G401.6 (cell line): ENCODE results near the gene CEP192.
"Not testable (repeated sequence)": the region's sequence is repeated elsewhere in the genome, so short reads cannot be mapped to it uniquely, and the experiment has no call there.

Experiments
- FAIRE-seq: peaks from 2 replicates; lab custom pipeline; 2012; peaks lifted over from hg19 to GRCh38; lab: Jason Lieb, UNC

Gene CEP192

DNA sequence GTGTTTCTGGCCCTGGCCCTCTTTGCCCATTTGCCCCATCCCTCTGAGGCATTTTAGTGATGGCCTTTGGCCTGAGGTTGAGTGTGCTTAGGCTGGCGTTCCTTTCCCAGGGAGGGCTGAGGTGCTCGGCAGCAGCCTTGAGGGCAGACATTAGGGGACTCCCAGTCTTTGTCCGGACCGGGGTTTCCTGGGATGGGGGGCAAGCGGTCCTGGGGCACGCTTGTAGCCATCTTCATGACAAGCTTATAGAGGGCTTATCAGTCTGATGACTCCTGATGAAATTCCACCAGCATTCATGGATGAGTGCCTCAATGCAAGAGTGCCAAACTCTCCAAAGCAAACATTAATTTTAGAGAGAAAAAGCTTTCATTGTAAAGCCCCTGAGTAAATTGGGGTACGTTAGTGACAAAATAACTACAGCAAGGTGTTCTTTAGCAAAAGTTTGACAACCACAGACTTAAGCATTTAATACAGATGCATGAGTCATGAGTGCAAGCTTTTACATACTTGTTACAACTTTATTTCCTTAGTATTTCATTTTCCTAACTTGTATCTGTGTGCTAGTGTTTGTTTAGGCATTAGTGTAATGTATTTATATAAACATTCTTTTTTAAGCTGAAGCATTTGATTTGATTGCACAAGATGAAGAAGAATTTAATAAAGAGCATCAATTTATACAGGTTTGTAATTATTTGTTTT is 45.6 kb downstream of the CEP192 start:
- no peak for FAIRE-seq

DNA sequence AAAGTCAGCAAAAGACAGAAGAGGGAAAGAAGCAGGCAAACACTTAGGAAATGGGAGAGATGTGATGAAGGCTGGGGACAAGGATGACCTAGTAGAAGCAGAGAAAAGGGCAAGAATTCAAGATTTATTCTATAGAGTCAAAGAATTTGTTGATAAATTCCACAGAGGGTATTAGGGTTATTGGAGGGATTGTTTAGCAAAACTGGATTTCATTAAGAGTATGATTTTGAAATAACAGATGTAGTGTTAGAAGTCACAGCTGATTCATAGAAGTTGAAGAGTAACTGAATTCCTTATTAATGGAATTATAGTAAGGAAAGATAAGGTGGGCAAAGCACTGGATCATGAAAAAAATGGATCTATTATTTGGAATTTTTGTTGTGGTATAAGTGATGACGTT is 48.6 kb downstream of the CEP192 start:
- FAIRE-seq, result no peak

DNA sequence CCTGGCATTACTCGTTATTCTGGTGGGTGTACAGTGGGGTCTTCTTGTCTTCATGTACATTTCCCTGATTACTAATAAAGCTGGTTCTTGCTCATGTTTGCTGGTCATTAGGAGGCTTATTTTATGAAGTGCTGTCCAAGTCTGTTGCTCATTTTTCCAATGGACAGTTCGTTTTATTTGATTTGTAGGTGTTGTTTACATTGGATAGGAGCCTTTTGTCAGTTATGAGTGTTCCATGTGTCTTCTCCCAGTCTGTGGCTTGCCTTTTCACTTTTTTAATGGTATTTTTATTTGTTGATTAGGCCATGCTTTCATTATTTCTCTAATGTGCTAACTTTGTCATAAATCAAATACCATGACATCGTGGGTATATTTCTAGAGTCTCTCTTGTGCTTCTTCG is 51.9 kb downstream of the CEP192 start:
- FAIRE-seq, result no peak

DNA sequence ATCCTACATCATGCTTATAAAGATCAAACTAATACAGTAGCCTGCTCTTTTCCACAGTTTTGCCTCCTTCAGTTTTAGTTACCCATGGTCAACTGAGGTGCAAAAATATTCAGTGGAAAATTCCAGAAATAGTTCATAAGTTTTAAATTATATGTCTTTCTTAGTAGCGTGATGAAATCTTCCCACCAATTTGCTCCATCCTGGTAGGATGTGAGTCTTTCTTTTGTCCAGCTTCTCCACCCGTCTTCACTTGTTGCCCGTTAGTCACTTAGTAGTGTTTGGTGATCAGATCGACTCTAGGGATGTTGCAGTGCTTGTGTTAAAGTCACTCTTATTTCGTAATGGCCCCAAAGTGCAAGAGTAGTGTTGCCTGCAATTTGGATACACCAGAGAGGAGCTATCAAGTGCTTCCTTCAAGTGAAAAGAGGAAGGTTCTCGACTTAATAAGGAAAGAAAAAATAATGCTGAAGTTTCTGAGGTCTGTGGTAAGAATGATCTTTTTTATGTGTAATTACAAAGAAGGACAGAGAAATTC is 57.0 kb downstream of the CEP192 start:
- no peak for FAIRE-seq

DNA sequence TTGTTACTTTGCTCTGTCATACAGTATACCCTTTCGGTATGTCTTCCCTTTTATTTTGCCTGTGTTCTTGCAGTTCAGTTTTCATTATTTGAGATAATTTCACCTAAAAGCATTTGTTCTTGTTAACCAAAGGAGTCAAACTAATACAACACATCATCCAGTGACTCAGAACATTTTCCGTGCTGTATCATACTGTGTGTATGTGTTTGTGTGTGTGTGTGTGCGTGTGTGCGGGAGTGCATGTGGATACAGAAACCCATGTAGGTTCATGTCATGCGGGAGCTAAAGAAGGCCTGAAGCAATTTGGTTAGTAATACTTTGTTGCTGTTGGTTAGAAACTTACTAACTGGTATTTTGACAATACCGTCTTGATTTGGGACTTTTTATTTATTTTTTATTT is 60.0 kb downstream of the CEP192 start:
- FAIRE-seq, result no peak

DNA sequence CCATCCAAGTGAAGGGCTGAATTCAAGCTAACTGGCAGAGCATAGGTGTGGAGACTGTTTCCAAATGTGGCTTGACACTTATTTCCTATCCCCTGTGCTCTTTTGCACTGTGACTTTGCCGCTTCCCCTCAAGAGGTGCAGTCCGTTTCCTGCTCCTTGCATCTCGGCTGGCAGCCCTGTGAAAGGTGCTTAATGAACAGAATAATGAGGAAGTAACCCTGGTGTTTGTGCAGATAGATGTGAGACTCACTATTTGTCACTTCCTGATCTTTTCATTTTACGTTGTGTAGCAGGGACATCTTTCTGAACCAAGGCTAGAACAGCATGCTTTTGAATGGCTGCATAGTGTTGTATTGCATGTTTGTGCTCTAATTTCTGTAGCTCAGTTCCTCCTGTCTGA is 60.8 kb downstream of the CEP192 start:
- FAIRE-seq, result no peak

DNA sequence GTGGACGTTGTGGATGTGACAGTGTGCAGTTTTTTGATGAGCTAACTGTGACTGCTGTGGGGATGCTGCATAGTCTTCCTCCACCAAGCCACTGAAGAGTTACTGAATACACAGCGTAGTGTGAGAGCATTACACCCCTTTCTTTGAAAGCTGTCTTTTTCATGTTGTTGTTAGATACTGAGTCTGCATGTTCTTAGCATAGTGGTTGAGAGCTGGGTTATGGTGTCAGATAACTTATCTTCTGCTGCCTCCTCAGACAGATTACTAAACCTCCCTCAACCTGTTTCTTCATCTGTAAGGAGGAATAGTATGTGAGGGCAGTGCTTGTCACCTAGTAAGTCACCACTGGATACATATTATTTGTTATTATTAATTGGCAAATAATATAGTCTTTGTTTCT is 63.2 kb downstream of the CEP192 start:
- no peak for FAIRE-seq

DNA sequence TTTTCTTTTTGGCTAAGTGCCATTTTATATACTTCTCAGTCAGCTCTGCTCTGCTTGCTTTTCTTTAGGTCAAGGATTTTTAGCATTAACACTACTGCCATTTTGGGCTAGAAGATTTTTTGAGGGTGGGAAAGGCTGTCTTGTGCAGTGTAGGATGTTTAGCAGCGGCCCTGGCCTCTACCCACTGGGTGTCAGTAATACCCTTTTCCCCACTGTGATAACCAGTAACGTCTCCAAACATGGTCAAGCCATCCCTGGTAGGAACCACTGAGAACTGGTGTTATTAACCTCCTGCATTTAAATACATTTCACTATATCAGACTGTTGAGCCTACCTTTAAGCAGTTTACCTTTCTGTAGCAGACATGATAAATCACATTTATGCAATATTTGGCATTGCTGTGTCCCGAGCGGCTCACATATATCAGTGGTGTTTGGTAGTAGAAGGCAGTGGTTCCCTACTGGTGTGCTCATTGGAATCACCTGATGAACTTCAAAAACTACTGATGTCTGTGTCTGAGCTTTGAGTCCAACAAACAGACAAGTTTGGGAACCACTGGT is 70.5 kb downstream of the CEP192 start:
- no peak for FAIRE-seq

DNA sequence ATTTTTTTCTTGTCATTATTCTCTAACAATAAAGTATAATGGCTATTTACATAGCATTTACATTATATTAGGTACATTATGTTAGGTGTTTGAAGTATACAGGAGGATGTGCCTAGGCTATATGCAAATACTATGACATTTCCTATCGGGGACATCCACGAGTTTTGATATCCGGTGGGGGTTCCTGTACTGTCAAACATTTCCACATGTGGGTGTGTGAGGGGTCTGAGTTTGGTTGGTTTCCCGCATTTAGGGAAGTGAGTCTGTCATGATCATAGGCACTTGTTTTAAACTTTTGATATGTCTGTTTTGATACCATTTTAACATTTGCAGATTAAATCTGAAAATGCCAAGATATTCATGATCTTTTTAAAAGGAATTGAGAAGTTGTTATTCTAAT is 76.0 kb downstream of the CEP192 start:
- FAIRE-seq, result no peak

DNA sequence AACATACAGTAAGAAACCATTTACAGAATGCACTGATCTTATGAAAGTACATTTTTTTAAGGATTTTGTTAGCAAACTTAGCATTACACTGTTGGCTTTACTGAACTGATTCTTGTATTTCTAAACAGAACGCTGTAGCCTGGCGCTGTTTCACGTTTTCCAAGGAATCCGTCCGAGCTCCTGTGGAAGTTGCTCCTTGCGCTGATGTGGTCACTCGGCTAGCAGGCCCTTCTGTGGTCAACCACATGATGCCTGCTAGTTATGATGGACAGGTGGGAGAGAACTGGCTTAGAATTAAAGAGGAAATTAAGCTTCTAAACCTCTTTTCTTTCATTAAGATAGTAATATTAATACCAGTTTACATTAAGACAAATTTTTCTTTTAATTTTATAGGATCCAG is 76.8 kb downstream of the CEP192 start:
- FAIRE-seq, result no peak

DNA sequence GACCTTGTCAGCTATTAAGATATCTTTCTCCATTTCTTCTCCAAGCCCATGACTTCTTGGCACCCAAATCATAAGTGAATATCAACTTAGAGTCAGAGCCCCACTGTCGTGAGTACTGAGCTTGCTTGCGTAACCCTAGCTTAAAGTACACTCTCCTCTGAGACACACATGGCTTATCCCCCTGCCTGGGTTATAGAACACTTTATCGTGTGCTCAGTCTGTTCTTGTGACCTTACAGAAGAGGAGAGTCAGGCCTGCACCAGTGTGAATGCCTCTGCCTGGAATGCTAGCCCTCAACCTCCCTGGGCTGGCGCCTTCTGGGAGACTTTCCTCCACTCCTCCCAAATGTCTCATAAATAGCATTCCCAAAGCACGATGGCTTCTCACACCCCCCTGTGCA is 79.3 kb downstream of the CEP192 start:
- no peak for FAIRE-seq

DNA sequence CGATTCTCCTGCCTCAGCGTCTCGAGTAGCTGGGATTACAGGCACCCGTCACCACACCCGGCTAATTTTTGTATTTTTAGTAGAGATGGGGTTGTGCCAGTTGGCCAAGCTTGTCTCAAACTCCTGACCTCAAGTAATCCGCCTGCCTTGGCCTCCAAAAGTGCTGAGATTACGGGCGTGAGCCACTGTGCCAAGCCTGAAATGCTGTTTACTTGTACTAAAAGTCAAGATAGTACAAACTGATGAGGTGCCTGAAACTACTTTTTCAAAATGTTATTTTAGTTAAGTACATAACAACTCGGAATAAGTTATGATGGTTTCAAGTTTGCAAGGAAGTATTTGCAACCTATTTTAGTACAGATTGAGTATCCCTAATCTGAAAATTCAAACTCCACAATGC is 85.7 kb downstream of the CEP192 start:
- no peak for FAIRE-seq

DNA sequence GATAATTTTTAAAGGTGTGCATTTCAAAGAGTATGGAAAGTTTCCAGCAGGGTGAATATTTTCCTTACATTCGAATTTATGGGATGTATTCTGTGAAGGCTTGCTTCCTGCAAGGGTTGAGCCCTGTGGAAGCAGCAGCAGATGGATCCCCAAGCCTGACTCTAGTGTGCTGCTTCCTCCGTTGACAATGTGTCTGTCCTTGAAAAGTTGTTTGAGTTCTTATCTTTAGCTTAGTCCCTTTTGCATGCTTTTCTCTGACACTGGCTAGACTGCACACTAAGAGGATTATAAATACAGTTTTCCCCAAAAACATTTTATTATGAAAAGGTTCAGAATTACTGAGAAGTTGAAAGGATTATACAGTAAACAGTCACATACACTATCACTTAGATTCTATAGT is 86.3 kb downstream of the CEP192 start:
- no peak for FAIRE-seq

DNA sequence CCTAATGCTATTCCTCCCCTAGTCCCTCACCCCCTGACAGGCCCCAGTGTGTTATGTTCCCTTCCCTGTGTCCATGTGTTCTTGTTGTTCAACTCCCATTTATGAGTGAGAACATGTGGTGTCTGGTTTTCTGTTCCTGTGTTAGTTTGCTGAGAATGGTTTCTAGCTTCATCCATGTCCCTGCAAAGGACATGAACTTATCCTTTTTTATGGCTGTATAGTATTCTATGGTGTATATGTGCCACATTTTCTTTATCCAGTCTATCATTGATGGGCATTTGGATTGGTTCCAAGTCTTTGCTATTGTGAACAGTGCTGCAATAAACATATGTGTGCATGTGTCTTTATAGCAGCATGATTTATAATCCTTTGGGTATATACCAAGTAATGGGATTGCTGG is 86.9 kb downstream of the CEP192 start:
- FAIRE-seq, result not testable (repeated sequence)

DNA sequence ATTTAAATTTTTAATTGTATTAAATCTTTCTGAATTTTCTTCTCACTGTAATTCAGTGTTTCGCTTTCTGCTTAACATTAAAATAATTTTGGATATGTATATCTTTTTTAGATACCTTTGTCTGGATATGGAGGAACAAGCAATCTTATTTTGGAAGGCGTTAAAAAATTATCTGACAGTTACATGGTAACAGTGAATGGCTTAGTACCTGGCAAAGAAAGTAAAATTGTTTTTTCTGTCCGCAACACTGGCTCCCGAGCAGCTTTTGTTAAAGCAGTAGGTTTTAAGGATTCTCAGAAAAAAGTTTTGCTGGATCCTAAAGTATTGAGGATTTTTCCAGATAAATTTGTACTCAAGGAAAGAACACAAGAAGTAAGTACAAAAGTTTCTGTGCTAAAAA is 95.7 kb downstream of the CEP192 start:
- FAIRE-seq, result no peak

DNA sequence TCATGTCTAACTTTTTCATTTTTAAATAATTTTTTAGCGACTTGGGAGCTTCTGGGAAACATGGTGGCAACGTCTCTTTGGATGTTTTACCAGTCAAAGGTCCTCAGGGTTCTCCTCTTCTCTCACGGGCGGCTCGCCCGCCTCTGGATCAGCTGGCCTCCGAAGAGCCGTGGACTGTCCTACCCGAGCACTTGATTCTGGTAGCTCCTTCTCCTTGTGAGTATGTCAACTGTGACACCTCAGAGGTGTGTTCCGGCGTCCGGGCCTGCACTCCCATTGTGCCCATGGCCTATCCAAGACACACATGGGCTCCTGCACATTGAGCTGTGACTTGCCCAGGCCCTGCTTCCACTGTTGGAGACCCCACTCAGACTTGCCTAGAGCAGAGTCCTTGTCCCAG is 104.3 kb downstream of the CEP192 start:
- no peak for FAIRE-seq

DNA sequence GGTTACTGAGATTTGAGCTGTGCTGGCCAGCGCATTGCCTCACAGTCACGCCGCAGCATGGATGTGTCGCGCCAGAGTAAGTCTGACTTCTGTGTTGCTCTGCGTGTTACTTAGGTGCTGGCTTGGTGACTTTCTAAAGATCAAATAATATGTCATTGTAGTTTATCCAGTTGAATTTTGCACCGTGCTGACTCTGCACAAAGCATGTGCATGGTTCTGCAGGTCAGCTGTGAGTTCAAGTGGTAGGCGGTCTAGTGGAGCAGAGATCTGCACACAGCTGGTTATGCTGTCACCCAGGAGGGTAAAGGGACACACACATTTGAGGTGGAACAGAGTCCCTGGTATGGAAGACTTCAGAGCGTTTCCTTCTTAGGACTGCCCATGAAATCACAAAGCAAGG is 105.1 kb downstream of the CEP192 start:
- FAIRE-seq, result no peak

DNA sequence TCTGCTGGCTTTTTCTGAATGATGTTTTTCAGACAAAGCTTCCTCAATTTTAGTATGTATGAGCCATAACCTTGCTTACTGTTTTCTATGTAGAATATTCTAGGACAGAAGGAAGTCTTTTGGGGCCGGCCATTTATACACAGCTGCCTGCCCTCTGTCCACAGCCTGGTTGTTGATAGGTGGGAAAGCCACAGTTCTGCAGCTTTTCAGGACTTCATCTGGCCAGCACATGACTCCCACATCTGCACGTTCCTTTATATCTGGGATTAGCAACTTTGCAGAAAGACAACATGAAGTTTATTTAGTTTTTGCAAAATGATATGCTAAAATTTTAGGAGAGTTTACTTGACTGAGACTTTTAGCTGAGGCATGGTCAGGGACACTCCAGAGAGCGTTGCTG is 105.6 kb downstream of the CEP192 start:
- FAIRE-seq, result no peak

DNA sequence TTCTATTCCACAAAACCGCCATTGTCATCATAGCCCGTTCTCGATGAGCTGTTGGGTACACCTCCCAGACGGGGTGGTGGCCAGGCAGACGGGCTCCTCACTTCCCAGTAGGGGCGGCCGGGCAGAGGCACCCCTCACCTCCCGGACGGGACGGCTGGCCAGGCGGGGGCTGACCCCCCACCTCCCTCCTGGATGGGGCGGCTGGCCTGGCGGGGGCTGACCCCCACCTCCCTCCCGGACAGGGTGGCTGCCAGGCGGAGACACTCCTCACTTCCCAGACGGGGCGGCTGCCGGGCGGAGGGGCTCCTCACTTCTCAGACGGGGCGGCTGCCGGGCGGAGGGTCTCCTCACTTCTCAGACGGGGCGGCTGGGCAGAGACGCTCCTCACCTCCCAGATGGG is 106.9 kb downstream of the CEP192 start:
- FAIRE-seq, result not testable (repeated sequence)

DNA sequence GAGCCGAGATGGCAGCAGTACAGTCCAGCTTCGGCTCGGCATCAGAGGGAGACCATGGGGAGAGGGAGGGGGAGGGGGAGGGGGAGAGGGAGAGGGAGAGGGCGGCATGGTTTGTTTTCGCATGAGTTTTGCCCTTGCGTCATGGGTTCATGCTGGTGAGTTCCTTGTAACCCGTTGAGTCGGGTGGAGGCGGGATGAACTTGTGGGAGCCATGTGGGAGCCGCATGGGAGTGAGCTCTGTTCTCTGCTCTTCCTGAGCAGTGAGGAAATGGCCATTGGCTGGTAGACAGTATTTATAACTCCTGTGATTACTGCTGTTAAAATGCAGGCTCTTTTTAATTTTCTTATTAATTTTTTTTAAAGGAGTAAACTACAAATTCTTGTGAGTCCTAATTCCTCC is 108.0 kb downstream of the CEP192 start:
- no peak for FAIRE-seq

DNA sequence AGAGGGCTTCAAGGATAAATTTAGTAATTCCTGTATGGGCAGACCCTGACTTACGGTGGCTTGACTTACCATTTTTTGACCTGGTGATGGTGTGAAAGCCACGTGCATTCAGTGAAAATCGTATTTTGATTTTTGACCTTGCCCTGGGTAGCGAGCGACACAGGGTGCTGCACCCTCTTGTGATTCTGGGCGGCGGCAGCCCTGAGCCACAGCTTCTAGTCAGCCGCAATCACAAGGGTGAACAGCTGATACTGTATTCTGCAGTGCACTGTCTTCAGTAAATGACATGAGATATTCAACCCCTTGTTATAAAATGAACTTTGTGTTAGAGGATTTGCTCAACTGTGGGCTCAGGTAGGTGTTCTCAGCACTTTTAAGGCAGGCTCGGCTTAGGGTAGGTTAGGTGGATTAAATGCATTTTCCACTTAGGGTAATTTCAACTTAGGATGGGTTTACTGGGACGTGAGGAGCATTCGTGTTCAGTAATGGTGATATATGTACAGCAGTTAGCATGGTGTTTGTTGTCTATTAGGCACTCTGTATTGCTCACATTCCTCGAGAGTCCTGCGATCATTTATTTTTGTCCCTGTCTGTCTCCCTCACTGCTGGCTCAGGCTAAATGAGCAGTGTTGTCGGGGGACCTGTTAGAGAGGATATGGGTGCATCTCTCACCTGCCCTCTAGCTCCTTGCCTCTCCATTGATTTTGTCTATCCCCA is 109.9 kb downstream of the CEP192 start:
- no peak for FAIRE-seq

DNA sequence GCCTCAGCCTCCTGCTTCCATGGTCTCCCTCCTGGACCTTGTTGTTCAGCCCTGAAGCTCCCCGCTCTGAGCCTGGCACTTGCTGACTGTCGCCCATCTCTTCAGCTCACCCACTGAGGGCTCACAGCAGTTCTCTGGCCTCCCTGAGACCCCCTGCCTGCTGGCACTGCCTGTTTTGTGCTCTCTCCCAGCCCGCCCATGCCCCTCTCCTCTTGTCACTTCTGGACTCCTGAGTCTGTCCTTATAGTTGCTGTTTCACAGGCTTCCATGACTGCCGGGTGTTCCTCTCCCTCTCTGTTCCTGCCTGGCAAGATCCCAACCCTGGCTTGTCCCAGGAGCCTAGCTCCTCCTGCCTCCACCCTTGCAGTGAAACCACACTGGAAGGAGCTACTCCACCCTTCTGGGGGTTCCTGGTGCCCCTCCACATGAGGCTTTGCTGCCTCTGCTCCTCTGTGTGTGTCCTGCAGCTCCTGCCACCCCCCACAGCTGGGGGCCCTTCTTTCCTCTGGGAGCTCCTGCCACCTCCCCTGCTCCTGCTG is 110.6 kb downstream of the CEP192 start:
- FAIRE-seq, result no peak

DNA sequence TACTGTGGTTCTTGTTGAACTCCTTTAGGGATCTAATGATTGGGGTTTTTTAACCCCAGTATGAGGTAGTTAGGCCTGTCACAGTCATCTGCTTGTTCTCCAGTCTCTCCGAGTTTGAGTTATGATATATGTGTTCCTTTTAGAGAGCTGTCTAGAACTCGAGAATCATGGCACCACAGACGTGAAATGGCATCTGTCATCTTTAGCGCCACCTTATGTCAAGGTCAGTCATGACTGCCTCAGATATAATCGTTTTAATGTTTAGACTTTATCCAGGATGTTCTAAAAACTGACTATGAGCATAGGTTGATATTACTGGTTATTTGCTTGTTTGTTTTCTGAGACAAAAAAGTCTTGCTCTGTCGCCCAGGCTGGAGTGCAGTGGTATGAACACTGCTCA is 112.2 kb downstream of the CEP192 start:
- FAIRE-seq, result no peak
